Natural killer cell (primary cell): ENCODE data around the gene SEMA7A. TPM values are rescaled to one million over a fixed set of nuclear protein-coding genes. Genes with fewer than 3 reads are reported as not detected.

Source experiments
- ATAC-seq, 3 donors: fragments of 150-1000 bp in 2 of 3; fragments of 200-7000 bp in 1 of 3; cut with Tn5 transposase; 1 replicate in 1 of 3; 2 replicates in 2 of 3; pipeline ENCODE4 v1.10.0; 2021; ENCODE audit warnings: mild to moderate bottlenecking in 2 of 3, moderate library complexity in 2 of 3
- DNase-seq, 2 donors: peaks; one replicate each; pipeline versions ENCODE4 v3.0.0 to v3.0.0-alpha.2; 2013 to 2021; ENCODE audit warnings: mixed read lengths in 1 of 2
- H3K27ac ChIP-seq: one replicate; pipeline ENCODE4 v1.5.1; 2013; ENCODE audit warnings: mild to moderate bottlenecking, low read length
- H3K27me3 ChIP-seq: one replicate; pipeline ENCODE4 v1.6.1; 2013; ENCODE audit warnings: low read length; ENCODE audit not compliant: control insufficient read depth, insufficient read depth
- H3K36me3 ChIP-seq: one replicate; pipeline ENCODE4 v1.6.1; 2013; ENCODE audit warnings: low read length; ENCODE audit not compliant: control insufficient read depth, insufficient read depth
- H3K4me1 ChIP-seq: one replicate; pipeline ENCODE4 v1.6.1; 2013; ENCODE audit warnings: low read length; ENCODE audit not compliant: control insufficient read depth, insufficient read depth
- H3K4me3 ChIP-seq: one replicate; pipeline ENCODE4 v1.5.1; 2013; ENCODE audit warnings: low read length
- H3K9me3 ChIP-seq: one replicate; pipeline ENCODE4 v1.6.1; 2013; ENCODE audit warnings: low read length; ENCODE audit not compliant: control insufficient read depth, insufficient read depth
- H3K27ac Mint-ChIP-seq, 2 donors: one replicate each; pipeline ENCODE4 v1.8.0; 2022; ENCODE audit warnings: mild to moderate bottlenecking in 2 of 2, mixed read lengths in 2 of 2, moderate library complexity in 1 of 2
- H3K27me3 Mint-ChIP-seq, 2 donors: one replicate each; pipeline ENCODE4 v1.8.0; 2022; ENCODE audit warnings: low read depth in 2 of 2, mixed read lengths in 2 of 2
- H3K36me3 Mint-ChIP-seq: one replicate; pipeline ENCODE4 v1.8.0; 2022; ENCODE audit warnings: mixed read lengths
- H3K4me1 Mint-ChIP-seq, 2 donors: one replicate each; pipeline ENCODE4 v1.8.0; 2022; ENCODE audit warnings: mixed read lengths in 2 of 2
- H3K4me3 Mint-ChIP-seq: one replicate; pipeline ENCODE4 v1.8.0; 2022; ENCODE audit warnings: mild to moderate bottlenecking, moderate library complexity, mixed read lengths
- H3K9me3 Mint-ChIP-seq, 2 donors: one replicate each; pipeline ENCODE4 v1.8.0; 2022; ENCODE audit warnings: mixed read lengths in 2 of 2
- CTCF ChIP-seq: fragments of 200-600 bp; IDR thresholded peaks from one replicate; pipeline ENCODE4 v1.8.0; 2022; ENCODE audit warnings: antibody characterized with exemption
- WGBS: methylation state at CpG from one replicate; pipeline ENCODE4 v1.1.7; 2013; ENCODE audit warnings: missing lambda C conversion rate; ENCODE audit not compliant: insufficient coverage; 5-methylcytosine and 5-hydroxymethylcytosine counted together
- intact Hi-C: fragments of 100-400 bp; cut with micrococcal nuclease; formaldehyde crosslinking; loops from one replicate; pipeline ENCODE4 v1.14.2; 2022
- total RNA-seq, 4 donors: library from RNA; stranded (reverse); fragments of 120-200 nt in 1 of 4; gene quantifications; one replicate each; pipeline versions ENCODE4 v1.2.3 to v1.2.4, GENCODE V29; 2013 to 2022

The SEMA7A gene
- total RNA-seq, 3 donors from 2014 or later (not counting 1 experiment from before 2014, with no cell fraction given) = 4.7 to 46.2 (median 9.0) TPM

DNA sequence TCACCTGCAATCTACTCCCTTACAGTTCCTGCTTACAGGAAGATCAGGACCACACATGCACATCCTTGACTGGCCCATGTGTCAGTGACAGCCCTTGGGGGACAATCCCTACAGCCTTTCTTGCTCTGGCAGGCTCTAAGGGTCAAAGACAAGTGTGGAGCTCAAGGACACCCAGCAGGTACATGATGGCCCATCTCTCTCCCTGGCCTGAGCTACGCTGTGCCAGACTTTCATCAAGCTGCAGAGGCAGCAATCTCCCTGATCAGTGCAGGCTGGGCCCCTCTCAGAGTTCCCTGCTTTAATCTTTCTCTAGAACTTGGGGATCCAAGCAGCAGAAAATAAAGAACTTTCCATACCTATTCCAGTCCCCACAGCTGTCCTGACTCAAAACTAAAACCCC, 2.6 kb downstream of the SEMA7A start:
- Mint-ChIP-seq H3K36me3 (no peaks in the 10 kb centered on the region), H3K27me3 (no peaks in the 10 kb centered on the region), H3K9me3 (no peaks in the 10 kb centered on the region), H3K4me3 (peak overlapping the region; percentile 75), H3K27ac (peak overlapping the region in 1 of 2 donors; percentile 77), H3K4me1 (peaks cover 18 to 63% of the 10 kb centered on the region in 2 donors)
- intact Hi-C loops = no loop called here
- no peak overlapping the region for H3K27ac ChIP-seq
- 89% methylated on average over 1 of the region's 1 CpG for WGBS
- no peak overlapping the region for H3K4me3 ChIP-seq
- TF ChIP-seq CTCF = no peak
- H3K27me3 ChIP-seq = no peaks in the 10 kb centered on the region
- no peaks in the 10 kb centered on the region for H3K9me3 ChIP-seq
- no peaks in the 10 kb centered on the region for H3K36me3 ChIP-seq
- no peak for ATAC-seq
- H3K4me1 ChIP-seq = peaks cover 69% of the 10 kb centered on the region
- DNase-seq = no peak

GRCh38 chr15:74430510-74430951, 3.2 kb downstream of the SEMA7A start:
- H3K27ac Mint-ChIP-seq = no peak overlapping the region

GRCh38 chr15:74429781-74430400, 3.9 kb downstream of the SEMA7A start:
- no peak overlapping the region for H3K27ac ChIP-seq
- no peak for TF ChIP-seq CTCF
- H3K27me3 ChIP-seq = no peaks in the 10 kb centered on the region
- no peaks in the 10 kb centered on the region for H3K9me3 Mint-ChIP-seq
- no peak overlapping the region for H3K4me3 Mint-ChIP-seq
- 82% methylated on average over 6 of the region's 6 CpGs for WGBS
- DNase-seq (no peak), ATAC-seq (no peak)
- H3K4me1 Mint-ChIP-seq = peaks cover 18 to 63% of the 10 kb centered on the region in 2 donors
- H3K27me3 Mint-ChIP-seq = no peaks in the 10 kb centered on the region
- H3K4me1 ChIP-seq = peaks cover 70% of the 10 kb centered on the region
- intact Hi-C loops = no loop called here
- H3K36me3 ChIP-seq = no peaks in the 10 kb centered on the region
- no peaks in the 10 kb centered on the region for H3K36me3 Mint-ChIP-seq
- H3K4me3 ChIP-seq = no peak overlapping the region
- H3K9me3 ChIP-seq = no peaks in the 10 kb centered on the region
- peak overlapping the region in 1 of 2 donors; percentile 60 for H3K27ac Mint-ChIP-seq

More at GRCh38 chr15:74430510-74430951, 3.2 kb downstream of the SEMA7A start:
- Mint-ChIP-seq H3K4me3 (no peak overlapping the region), H3K4me1 (peaks cover 18 to 66% of the 10 kb centered on the region in 2 donors), H3K27me3 (no peaks in the 10 kb centered on the region), H3K9me3 (no peaks in the 10 kb centered on the region), H3K36me3 (no peaks in the 10 kb centered on the region)
- DNase-seq (no peak), ATAC-seq (no peak)
- peaks cover 71% of the 10 kb centered on the region for H3K4me1 ChIP-seq
- WGBS = 71% methylated on average over 6 of the region's 6 CpGs
- H3K36me3 ChIP-seq = no peaks in the 10 kb centered on the region
- H3K4me3 ChIP-seq = no peak overlapping the region
- H3K9me3 ChIP-seq = no peaks in the 10 kb centered on the region
- no peak for TF ChIP-seq CTCF
- no peaks in the 10 kb centered on the region for H3K27me3 ChIP-seq
- intact Hi-C loops = no loop called here
- no peak overlapping the region for H3K27ac ChIP-seq
